Uterus (tissue), 4 donors: ENCODE measurements around the gene LOXL1. TPM values are rescaled to one million over a fixed set of nuclear protein-coding genes. Genes with fewer than 3 reads are reported as not detected.

Experiments
- DNase-seq, 2 donors: peaks; one replicate each; pipeline ENCODE4 v3.0.0-alpha.2; 2019 to 2020
- H3K27ac ChIP-seq, 2 donors: fragments of 200-600 bp; sonication (generic); 1 replicate in 1 of 2; 2 replicates in 1 of 2; pipeline ENCODE4 v1.5.1; 2016 to 2018
- H3K27me3 ChIP-seq, 2 donors: fragments of 200-600 bp; sonication (generic); one replicate each; pipeline ENCODE4 v1.5.1; 2018 to 2019; ENCODE audit warnings: control low read depth in 1 of 2
- H3K36me3 ChIP-seq, 2 donors: fragments of 200-600 bp; sonication (generic); one replicate each; pipeline ENCODE4 v1.5.1; 2019; ENCODE audit warnings: control low read depth in 1 of 2
- H3K4me1 ChIP-seq, 2 donors: fragments of 200-600 bp; sonication (generic); one replicate each; pipeline ENCODE4 v1.5.1; 2018 to 2019; ENCODE audit warnings: control low read depth in 1 of 2
- H3K4me3 ChIP-seq, 2 donors: fragments of 200-600 bp; sonication (generic); 1 replicate in 1 of 2; 2 replicates in 1 of 2; pipeline ENCODE4 v1.5.1; 2018 to 2019; ENCODE audit warnings: mild to moderate bottlenecking in 1 of 2
- H3K9me3 ChIP-seq, 2 donors: fragments of 200-600 bp; sonication (generic); one replicate each; pipeline ENCODE4 v1.5.1; 2019; ENCODE audit warnings: control low read depth in 1 of 2
- POLR2A ChIP-seq, 2 donors: fragments of 450-650 bp; IDR thresholded peaks; one replicate each; pipeline ENCODE4 v1.6.1; 2016; ENCODE audit warnings: antibody characterized with exemption in 2 of 2, mild to moderate bottlenecking in 1 of 2, moderate library complexity in 1 of 2
- intact Hi-C: fragments of 100-400 bp; cut with DNase I; formaldehyde crosslinking; loops from one replicate; pipeline ENCODE4 v1.15.1; 2023; ENCODE audit warnings: low total_unique reads
- total RNA-seq, 4 donors: library from RNA; depleted of rRNA in 3 of 4; stranded (reverse); fragments of >200 nt in 3 of 4; gene quantifications; one replicate each; pipeline versions ENCODE4 v1.1.0 to v1.2.4, GENCODE V29; 2014 to 2023
- TF ChIP-seq, protein P1 (sequence below), 4 experiments: fragments of 200-600 bp in 2 of 4; fragments of 450-650 bp in 2 of 4; sonication (generic) in 2 of 4; IDR thresholded peaks; one replicate each; pipeline ENCODE4 v1.5.1; 2016 to 2019; ENCODE audit warnings: antibody characterized with exemption in 4 of 4, mild to moderate bottlenecking in 2 of 4, moderate library complexity in 1 of 4
- donor health status: DM: yes; HTN: yes; CAD: no.

The LOXL1 gene
- total RNA-seq, 4 donors from 2014 or later, result 19.4 to 68.4 (median 33.1) TPM

DNA sequence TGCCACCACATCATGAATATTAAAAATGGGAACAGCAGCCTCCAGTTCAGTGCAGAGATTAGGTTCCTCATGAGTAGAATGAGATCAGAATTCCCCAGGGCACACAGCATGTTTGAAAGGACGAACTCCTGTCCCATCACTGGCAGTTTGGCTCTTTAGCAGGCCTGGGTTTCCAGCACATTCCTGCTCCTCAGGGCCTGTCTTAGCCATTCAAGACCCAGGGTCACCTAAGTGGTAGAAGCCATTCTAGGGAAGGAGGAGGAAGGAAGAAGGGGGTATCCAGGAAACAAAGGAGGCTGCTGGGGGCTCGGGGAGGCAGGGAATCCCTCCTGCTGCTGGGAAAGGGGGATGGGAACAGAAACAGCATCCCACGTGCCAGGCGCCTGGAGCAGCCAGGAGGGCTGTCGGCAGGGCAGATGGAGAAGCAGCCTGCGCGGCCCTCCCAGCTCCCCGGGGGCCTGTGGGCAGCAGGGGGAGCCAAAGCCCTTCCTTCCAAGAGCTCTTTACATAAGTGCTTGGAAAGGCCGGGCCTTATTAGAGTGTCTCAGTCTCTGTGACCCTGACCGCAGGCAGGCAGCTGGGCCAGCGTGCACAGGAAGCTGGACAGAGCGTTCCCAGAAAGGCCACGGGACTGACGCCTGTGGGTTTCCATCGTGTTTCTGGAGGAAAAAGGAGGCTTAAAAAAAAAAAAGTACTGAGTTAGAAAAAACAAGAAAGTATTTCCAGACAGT, 24.7 kb downstream of the LOXL1 start:
- H3K27me3 ChIP-seq, result no peaks in the 10 kb centered on the region
- no peaks in the 10 kb centered on the region for H3K36me3 ChIP-seq
- no peaks in the 10 kb centered on the region for H3K9me3 ChIP-seq
- peak overlapping the region; percentile 92 to 95 for H3K27ac ChIP-seq
- H3K4me3 ChIP-seq, result no peak overlapping the region
- DNase-seq, result peak; percentile 92 to 96
- intact Hi-C loops, result no loop called here
- TF ChIP-seq, protein P1, sequence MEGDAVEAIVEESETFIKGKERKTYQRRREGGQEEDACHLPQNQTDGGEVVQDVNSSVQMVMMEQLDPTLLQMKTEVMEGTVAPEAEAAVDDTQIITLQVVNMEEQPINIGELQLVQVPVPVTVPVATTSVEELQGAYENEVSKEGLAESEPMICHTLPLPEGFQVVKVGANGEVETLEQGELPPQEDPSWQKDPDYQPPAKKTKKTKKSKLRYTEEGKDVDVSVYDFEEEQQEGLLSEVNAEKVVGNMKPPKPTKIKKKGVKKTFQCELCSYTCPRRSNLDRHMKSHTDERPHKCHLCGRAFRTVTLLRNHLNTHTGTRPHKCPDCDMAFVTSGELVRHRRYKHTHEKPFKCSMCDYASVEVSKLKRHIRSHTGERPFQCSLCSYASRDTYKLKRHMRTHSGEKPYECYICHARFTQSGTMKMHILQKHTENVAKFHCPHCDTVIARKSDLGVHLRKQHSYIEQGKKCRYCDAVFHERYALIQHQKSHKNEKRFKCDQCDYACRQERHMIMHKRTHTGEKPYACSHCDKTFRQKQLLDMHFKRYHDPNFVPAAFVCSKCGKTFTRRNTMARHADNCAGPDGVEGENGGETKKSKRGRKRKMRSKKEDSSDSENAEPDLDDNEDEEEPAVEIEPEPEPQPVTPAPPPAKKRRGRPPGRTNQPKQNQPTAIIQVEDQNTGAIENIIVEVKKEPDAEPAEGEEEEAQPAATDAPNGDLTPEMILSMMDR (IDR thresholded peaks at IDR 0.05), result peak; percentile 84 to 95 (median 92)
- TF ChIP-seq POLR2A (IDR thresholded peaks at IDR 0.05), result peak; percentile 22 to 23
- peaks cover 8 to 13% of the 10 kb centered on the region in 2 donors for H3K4me1 ChIP-seq

DNA sequence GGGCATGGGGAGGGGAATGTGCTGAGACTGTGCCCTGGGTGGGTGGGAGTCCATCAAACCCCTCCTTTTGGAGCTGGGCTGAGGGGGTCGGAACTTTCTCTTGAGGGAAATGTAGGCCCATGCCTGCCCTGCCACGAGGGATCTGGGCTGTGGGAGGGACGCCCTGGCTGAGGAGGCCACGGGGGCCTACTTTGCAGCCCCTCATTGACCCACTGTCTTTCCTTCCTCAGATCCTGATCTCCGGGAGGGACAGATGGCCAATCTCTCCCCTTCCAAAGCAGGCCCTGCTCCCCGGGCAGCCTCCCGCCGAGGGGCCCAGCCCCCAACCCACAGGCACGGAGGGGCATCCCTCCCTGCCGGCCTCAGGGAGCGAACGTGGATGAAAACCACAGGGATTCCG, 25.3 kb downstream of the LOXL1 start:
- no peaks in the 10 kb centered on the region for H3K36me3 ChIP-seq
- H3K4me3 ChIP-seq, result no peak overlapping the region
- TF ChIP-seq, protein P1 (IDR thresholded peaks at IDR 0.05), result no peak
- TF ChIP-seq POLR2A (IDR thresholded peaks at IDR 0.05), result no peak
- peaks cover 8 to 13% of the 10 kb centered on the region in 2 donors for H3K4me1 ChIP-seq
- H3K9me3 ChIP-seq, result no peaks in the 10 kb centered on the region
- no peaks in the 10 kb centered on the region for H3K27me3 ChIP-seq
- DNase-seq, result no peak
- intact Hi-C loops, result no loop called here
- peak overlapping the region; percentile 92 to 95 for H3K27ac ChIP-seq

DNA sequence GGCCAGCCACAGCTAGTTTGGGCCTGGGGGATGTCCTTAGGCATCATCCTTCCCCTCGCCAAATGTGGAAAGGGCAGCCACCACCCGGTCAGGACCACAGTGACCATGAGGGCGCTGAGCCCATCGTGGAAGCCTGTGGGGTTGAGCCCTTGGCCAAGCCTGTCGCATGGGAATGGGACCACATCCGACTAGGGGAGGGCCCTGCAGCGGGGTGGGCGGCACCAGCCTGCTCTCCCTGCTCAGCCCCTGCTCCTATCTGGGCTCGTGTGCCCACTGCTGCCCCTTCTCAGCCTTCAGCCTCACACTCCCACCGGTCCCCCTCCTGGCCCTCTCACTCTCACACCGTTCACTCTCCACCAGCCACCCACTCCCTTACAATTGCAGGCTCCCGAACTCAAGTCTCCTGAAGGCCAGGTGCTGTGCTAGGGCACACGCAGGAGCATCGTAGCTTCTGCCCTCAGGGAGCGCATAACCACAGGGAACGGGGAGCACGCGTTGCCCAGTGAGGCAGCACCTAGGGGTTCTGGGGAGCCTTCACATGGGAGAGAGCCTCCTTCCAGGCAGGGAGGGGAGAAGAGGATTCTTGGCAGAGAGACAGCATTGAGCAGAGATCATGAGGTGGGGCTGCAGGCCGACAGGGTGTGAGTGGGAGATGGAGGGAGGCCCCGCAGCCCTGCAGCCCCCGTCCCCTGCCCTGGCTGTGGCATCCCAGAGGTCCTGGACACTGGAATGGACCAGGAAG, 26.1 kb downstream of the LOXL1 start:
- no peak for DNase-seq
- Histone ChIP-seq H3K36me3 (no peaks in the 10 kb centered on the region), H3K27me3 (no peaks in the 10 kb centered on the region), H3K4me1 (peaks cover 8 to 13% of the 10 kb centered on the region in 2 donors), H3K27ac (peak overlapping the region; percentile 92 to 95), H3K9me3 (no peaks in the 10 kb centered on the region), H3K4me3 (no peak overlapping the region)
- intact Hi-C loops, result no loop called here
- TF ChIP-seq POLR2A (IDR thresholded peaks at IDR 0.05), result no peak
- TF ChIP-seq, protein P1 (IDR thresholded peaks at IDR 0.05), result no peak

DNA sequence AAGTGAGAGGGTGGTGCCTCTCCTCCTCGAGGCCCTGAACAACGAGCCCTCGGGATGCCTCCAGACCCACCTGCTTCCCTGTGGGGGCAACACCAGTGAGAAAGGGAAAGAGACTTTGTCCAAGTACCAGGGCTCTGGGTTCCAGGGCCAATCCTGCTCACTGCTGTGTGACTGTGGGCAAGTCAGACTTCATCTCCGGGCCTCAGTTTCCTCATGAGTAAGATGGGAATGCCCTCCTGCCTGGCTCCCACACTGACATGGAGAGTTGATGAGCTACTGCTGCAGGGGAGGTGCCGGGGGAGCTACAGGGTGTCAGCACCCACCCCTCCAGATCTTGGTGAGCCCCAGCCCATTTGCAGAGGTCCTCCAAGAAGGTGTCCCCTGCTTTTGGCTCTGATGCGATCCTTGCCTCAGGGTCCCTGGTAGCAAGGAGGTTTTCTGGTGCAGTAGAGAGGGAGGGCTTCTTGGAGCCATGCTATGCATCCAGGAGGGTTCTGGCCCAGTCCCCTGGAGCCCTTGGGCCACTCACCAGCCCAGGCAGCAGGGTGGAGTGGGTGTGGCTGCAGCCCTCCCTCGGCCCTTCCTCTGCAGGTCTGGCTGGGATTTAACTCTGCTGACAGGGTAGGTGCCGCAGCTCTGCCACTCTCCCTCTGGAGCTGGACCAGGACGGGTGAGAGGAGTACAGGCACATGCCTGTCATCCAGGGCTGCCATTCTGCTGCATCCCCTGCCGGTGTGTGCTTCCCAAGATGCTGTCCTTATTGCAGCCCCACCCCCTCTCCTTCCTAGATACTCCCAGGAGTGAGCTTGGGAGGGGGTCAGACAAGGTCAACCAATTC, 26.9 kb downstream of the LOXL1 start:
- TF ChIP-seq POLR2A (IDR thresholded peaks at IDR 0.05), result no peak
- H3K27me3 ChIP-seq, result no peaks in the 10 kb centered on the region
- no peaks in the 10 kb centered on the region for H3K9me3 ChIP-seq
- intact Hi-C loops, result no loop called here
- no peak overlapping the region for H3K4me3 ChIP-seq
- H3K36me3 ChIP-seq, result no peaks in the 10 kb centered on the region
- H3K27ac ChIP-seq, result peak overlapping the region; percentile 92 to 95
- H3K4me1 ChIP-seq, result peaks cover 8 to 13% of the 10 kb centered on the region in 2 donors
- DNase-seq, result no peak
